HPDE6-E6E7 (cell line): Measurements from ENCODE around the gene POGLUT3.

Experiments used
- DNase-seq: peaks from one replicate; pipeline ENCODE4 v3.0.0; 2011; ENCODE audit warnings: missing footprints; ENCODE audit errors: extremely low spot score

POGLUT3 gene

GRCh38 chr11:108500721-108501120 is 2.5 kb upstream of the POGLUT3 start:
- DNase-seq, result no peak

GRCh38 chr11:108500169-108500568 is 2.0 kb upstream of the POGLUT3 start:
- no peak for DNase-seq

DNA sequence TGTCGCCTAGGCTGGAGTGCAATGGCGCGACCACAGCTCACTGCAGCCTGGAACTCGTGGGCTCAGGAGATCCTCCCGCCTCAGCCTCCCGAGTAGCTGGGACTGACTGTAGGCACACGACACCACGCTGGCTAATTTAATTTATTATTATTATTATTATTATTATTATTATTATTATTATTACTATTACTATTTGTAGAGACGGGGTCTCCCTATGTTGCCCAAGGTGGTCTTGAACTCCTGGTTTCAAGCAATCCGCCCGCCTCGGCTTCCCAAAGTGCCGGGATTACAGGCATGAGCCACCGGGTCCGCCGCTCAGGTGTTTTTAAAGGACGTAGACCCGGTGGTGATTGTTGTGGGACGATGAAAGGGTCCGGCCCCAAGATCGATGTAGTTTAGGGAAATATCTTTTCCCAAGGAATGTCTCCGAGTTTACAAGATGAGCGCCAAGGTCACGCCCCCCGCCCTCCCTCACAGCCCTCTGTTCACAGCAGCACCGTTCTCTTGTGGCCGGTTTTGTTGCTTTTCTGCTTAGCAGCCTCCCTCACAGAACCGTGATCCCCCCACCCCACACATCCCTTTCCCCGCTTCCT is 728 bp upstream of the POGLUT3 start:
- DNase-seq, result no peak

- peak; percentile 97 for DNase-seq
Observed at GRCh38 chr11:108497317-108498045, 703 bp downstream of the POGLUT3 start.

DNA sequence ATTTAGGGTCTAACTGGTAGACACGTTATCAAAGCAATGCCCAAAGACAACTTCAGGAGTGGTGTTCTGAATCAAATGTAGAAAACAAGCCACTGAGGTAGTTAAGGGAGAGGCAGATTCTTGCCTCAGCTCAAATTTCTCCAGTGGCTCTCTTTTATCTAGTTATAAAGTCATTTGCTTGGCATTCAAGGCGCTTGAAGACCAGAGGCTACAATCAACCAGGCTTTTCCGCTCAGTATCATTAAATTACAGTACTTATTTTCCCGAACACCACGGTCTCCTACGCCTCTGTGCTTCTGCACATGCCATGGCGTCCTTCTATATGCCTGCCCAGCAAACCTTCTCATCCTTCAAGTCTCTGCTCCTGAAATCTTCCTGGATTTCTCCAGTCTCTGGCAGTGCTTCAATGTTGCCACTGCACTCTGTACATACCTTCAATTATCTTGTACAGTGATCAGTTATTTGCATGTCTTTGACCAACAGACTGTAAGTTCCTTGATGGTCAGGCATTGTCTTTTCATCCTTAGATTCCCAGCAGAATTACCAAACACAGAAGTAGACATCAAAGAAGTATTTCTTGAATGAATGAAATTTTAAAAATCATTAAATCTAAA is 1.4 kb downstream of the POGLUT3 start:
- no peak for DNase-seq

- no peak for DNase-seq
Observed at GRCh38 chr11:108495326-108495725, 2.9 kb downstream of the POGLUT3 start.

DNA sequence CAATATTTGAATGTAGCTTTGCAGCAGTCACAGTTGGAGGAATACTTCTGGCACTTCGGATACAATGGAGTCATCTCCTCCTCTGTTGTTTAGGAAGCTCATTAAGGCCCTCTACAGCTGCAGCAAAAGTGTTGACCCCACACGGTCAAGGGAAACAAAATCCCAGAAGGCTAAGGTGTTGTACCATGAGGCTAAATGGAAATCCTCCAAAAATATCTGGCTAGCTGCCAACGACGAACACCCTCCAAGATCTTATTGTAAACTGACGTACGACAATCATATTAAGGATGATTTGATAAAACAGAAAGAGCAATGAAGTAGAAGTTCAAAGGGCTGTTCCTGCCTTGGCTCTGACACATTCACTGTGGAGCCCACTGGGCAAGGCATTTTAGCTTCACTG is 4.0 kb downstream of the POGLUT3 start:
- no peak for DNase-seq

GRCh38 chr11:108491936-108492335 is 6.2 kb downstream of the POGLUT3 start:
- no peak for DNase-seq

- DNase-seq, result no peak
Observed at GRCh38 chr11:108486828-108487227, 11.4 kb downstream of the POGLUT3 start.

DNA sequence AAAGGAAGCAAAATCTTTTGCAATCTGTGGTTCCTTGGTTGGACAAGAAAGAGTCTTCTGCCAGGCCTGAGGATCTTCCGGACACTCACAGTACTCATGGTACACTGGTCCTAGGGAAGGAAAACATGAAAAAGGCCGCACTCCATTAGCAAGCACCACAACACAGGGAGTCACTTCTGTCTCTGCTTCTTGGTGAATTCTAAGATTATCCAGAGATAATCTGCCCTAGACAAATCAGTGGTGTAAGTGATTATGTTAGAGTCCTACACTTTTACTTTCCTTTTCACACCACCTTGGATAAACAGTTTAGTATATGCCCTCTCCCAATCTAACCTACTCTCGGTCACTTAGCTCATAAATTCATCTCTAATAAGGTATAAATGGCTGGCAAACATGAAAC is 11.9 kb downstream of the POGLUT3 start:
- no peak for DNase-seq

DNA sequence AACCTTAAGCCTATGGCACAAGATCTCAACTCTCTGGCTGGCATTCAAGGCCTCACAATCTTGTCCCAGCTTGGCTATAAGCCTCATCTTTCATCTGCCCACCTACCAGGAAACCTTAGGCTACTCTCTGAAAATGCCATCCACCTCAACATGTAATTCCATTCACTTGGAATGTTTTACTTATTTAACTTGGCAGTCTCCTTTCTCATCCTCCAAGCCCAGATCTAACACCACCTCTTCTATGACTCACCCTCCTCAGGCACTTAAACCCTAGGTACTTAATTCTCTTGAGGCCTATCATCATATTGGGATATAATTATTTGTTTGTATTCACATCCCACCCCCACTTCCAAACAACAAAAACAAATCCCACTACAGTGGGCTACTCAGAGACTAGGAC is 15.0 kb downstream of the POGLUT3 start:
- DNase-seq, result no peak

DNA sequence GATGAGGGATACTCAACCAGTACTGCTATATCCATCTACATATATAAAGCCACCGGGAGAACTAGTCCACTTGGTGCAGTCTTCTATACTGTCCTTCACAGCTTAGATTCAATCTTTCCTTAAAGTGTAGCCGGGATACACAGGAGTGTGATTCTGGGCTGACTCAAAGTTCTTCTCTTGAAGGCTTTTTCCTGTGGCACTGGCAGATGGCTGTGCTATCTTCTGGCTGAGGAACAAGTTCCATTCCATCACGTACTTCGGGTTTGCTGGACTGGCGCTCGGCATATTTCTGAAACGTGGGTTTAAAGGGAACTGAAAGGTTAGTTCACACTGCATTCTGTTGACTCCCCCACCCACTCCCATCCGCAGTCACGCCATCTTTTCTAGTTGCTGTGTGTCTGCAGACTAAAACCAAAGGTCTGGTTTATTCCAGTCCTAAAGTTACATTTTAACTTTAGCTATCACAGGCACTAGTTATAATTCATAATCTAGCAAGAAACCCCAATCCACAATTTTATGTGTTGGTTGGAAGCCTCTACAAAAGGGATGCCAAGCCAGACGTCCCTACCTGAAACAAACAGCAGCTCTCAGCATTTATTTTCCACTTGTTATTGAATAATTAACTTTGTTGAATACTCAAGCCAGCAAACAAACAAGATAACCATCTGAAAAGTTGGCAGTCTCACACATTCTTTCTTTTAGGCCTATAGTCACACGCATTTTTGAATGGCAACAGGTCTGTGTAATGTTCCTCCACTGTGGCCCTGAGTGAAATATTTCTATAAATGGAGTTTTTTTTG is 23.3 kb downstream of the POGLUT3 start:
- DNase-seq, result no peak

- DNase-seq, result no peak
Observed at GRCh38 chr11:108472681-108473080, 25.5 kb downstream of the POGLUT3 start.

- DNase-seq, result no peak
Observed at GRCh38 chr11:108468478-108468864, 29.7 kb downstream of the POGLUT3 start.

- DNase-seq, result peak; percentile 82
Observed at GRCh38 chr11:108467091-108467823, 30.9 kb downstream of the POGLUT3 start, which contains the start of gene C11orf65. Gene C11orf65 (minus strand): TSS chr11:108467529. CDS start chr11:108461559, 5,970 bp downstream.

DNA sequence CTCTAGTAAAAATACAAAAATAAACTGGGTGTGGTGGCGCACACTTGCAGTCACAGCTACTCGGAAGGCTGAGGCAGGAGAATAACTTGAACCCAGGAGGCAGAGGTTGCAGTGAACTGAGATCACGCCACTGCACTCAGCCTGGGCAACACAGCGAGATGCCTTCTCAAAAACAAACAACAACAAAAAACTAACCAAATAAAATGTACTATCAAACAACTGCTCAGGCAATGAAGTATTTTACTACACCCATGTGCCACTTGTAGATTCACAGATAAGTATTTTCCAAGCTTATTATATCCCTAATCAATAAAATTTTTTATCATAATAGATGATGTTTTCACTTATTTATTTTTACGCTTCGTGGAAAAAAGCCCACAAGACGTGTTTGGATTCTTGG is 31.8 kb downstream of the POGLUT3 start:
- no peak for DNase-seq

DNA sequence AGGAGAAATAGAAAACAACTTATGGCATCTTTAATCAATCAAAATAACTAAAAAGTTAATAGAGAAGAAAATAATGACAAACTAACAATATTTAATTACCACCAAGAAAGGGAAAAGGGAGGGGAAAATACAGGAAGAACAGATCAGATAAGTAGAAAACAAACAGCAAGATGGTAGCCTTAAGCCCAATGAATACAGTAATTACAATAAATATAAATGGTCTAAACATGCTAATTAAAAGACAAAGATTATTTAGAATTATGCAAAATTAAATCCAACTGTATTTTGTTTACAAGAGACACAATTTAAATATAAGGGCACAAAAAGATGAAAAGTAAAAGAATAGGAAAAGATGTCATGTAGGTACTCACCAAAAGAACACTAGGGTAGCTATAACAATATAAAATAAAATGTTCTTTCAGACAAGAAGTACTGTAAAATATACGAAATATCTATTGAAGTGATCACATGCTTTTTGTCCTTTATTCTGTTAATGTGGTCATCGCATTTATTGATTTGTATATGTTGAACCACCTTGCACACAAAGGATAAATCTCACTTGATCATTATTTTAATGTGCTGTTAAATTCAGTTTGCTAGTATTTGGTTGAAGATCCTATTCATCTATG is 44.9 kb downstream of the POGLUT3 start:
- no peak for DNase-seq
